Tibial nerve (tissue), 4 donors: Measurements from ENCODE around the gene CECR2. TPM values are rescaled to one million over a fixed set of nuclear protein-coding genes. Genes with fewer than 3 reads are reported as not detected.

Experiments used
- DNase-seq, 2 donors: peaks; one replicate each; pipeline ENCODE4 v3.0.0-alpha.2; 2019; ENCODE audit warnings: low spot score in 2 of 2
- H3K27ac ChIP-seq, 4 donors: fragments of 200-600 bp; sonication (generic) in 3 of 4; one replicate each; pipeline ENCODE4 v1.5.1; 2017 to 2019; ENCODE audit warnings: mild to moderate bottlenecking in 1 of 4
- H3K27me3 ChIP-seq, 2 donors: fragments of 200-600 bp; sonication (generic) in 1 of 2; one replicate each; pipeline versions ENCODE4 v1.5.1 to v1.6.0; 2017 to 2019
- H3K36me3 ChIP-seq, 3 donors: fragments of 200-600 bp; sonication (generic); one replicate each; pipeline ENCODE4 v1.5.1; 2018 to 2019
- H3K4me1 ChIP-seq, 4 donors: fragments of 200-600 bp; sonication (generic) in 3 of 4; one replicate each; pipeline ENCODE4 v1.5.1; 2017 to 2019
- H3K4me3 ChIP-seq, 4 donors: fragments of 200-600 bp; sonication (generic) in 3 of 4; one replicate each; pipeline ENCODE4 v1.5.1; 2017 to 2019; ENCODE audit warnings: mild to moderate bottlenecking in 1 of 4, moderate library complexity in 1 of 4
- H3K9me3 ChIP-seq, 4 donors: fragments of 200-600 bp; sonication (generic) in 3 of 4; one replicate each; pipeline ENCODE4 v1.5.1; 2017 to 2019
- EP300 ChIP-seq, 2 donors: sonication (generic); formaldehyde crosslinking; IDR thresholded peaks; one replicate each; pipeline ENCODE4 v1.6.1; 2017; ENCODE audit warnings: antibody characterized with exemption in 2 of 2, mild to moderate bottlenecking in 1 of 2
- POLR2A ChIP-seq, 2 donors: fragments of 450-650 bp; IDR thresholded peaks; one replicate each; pipeline ENCODE4 v1.6.1; 2017; ENCODE audit warnings: antibody characterized with exemption in 2 of 2, mild to moderate bottlenecking in 2 of 2, moderate library complexity in 2 of 2
- WGBS, 2 donors: methylation state at CpG; one replicate each; pipeline ENCODE4 v1.1.5; 2018; 5-methylcytosine and 5-hydroxymethylcytosine counted together
- total RNA-seq, 4 donors: library from RNA; depleted of rRNA; stranded (reverse); fragments of >200 nt; gene quantifications; one replicate each; pipeline ENCODE4 v1.1.0, GENCODE V29; 2016
- TF ChIP-seq, protein P1 (sequence below), 5 experiments: fragments of 200-600 bp in 3 of 5; fragments of 450-650 bp in 2 of 5; sonication (generic) in 3 of 5; IDR thresholded peaks; one replicate each; pipeline ENCODE4 v1.5.1; 2016 to 2019; ENCODE audit warnings: antibody characterized with exemption in 5 of 5, mild to moderate bottlenecking in 3 of 5, moderate library complexity in 2 of 5

The CECR2 gene
- total RNA-seq, 4 donors from 2014 or later: 2.4 to 5.1 (median 3.6) TPM

GRCh38 chr22:17334059-17334458, 35.2 kb upstream of the CECR2 start:
- no peak for TF ChIP-seq EP300 (IDR thresholded peaks at IDR 0.05)
- TF ChIP-seq, protein P1, sequence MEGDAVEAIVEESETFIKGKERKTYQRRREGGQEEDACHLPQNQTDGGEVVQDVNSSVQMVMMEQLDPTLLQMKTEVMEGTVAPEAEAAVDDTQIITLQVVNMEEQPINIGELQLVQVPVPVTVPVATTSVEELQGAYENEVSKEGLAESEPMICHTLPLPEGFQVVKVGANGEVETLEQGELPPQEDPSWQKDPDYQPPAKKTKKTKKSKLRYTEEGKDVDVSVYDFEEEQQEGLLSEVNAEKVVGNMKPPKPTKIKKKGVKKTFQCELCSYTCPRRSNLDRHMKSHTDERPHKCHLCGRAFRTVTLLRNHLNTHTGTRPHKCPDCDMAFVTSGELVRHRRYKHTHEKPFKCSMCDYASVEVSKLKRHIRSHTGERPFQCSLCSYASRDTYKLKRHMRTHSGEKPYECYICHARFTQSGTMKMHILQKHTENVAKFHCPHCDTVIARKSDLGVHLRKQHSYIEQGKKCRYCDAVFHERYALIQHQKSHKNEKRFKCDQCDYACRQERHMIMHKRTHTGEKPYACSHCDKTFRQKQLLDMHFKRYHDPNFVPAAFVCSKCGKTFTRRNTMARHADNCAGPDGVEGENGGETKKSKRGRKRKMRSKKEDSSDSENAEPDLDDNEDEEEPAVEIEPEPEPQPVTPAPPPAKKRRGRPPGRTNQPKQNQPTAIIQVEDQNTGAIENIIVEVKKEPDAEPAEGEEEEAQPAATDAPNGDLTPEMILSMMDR (IDR thresholded peaks at IDR 0.05): no peak
- no peak for TF ChIP-seq POLR2A (IDR thresholded peaks at IDR 0.05)
- H3K27ac ChIP-seq: no peak overlapping the region
- H3K9me3 ChIP-seq: no peaks in the 10 kb centered on the region
- no peaks in the 10 kb centered on the region for H3K36me3 ChIP-seq
- WGBS, 2 donors: 75 to 81% methylated on average over 6 of the region's 6 CpGs
- no peaks in the 10 kb centered on the region for H3K27me3 ChIP-seq
- DNase-seq: no peak
- no peaks in the 10 kb centered on the region for H3K4me1 ChIP-seq
- H3K4me3 ChIP-seq: no peak overlapping the region

GRCh38 chr22:17334983-17335382, 34.3 kb upstream of the CECR2 start:
- Histone ChIP-seq H3K4me3 (no peak overlapping the region), H3K27me3 (no peaks in the 10 kb centered on the region), H3K9me3 (no peaks in the 10 kb centered on the region), H3K27ac (no peak overlapping the region), H3K4me1 (no peaks in the 10 kb centered on the region), H3K36me3 (no peaks in the 10 kb centered on the region)
- TF ChIP-seq, protein P1 (IDR thresholded peaks at IDR 0.05): no peak
- TF ChIP-seq EP300 (IDR thresholded peaks at IDR 0.05) (no peak), POLR2A (IDR thresholded peaks at IDR 0.05) (no peak)
- DNase-seq: no peak
- 60 to 73% methylated on average over 6 of the region's 6 CpGs for WGBS, 2 donors

- no peaks in the 10 kb centered on the region for H3K4me1 ChIP-seq
- TF ChIP-seq, protein P1 (IDR thresholded peaks at IDR 0.05): no peak
- TF ChIP-seq EP300 (IDR thresholded peaks at IDR 0.05): no peak
- TF ChIP-seq POLR2A (IDR thresholded peaks at IDR 0.05): no peak
- no peak overlapping the region for H3K27ac ChIP-seq
- WGBS, 2 donors: 57 to 65% methylated on average over 5 of the region's 5 CpGs
- H3K27me3 ChIP-seq: no peaks in the 10 kb centered on the region
- no peaks in the 10 kb centered on the region for H3K36me3 ChIP-seq
- H3K9me3 ChIP-seq: no peaks in the 10 kb centered on the region
- no peak overlapping the region for H3K4me3 ChIP-seq
- no peak for DNase-seq
Measured at GRCh38 chr22:17336061-17336460, 33.2 kb upstream of the CECR2 start.

DNA sequence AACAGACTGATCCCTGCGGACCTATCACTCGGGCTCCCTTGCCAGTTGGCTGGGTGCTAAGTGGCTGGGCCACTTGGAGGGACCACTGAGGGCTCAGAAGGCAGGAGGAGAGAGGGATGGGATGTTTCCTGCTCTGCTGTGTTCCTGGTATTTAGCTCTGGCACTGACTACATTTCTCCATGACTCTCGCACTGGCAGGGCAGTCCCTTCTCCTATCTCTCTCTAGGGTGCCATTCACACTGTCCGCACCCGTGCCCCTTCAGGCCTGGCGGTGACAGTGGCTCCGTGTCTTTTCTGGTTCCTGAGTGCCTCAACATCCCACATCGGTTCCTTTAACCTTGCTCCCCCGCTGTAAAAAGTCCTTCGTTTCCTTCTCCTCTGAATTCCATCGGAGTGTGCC, 31.6 kb upstream of the CECR2 start:
- WGBS, 2 donors: 65 to 75% methylated on average over 11 of the region's 11 CpGs

GRCh38 chr22:17339095-17339693, 30.1 kb upstream of the CECR2 start:
- H3K36me3 ChIP-seq: no peaks in the 10 kb centered on the region
- DNase-seq: no peak
- H3K27ac ChIP-seq: no peak overlapping the region
- H3K4me1 ChIP-seq: no peaks in the 10 kb centered on the region
- no peak overlapping the region for H3K4me3 ChIP-seq
- 68 to 70% methylated on average over 8 of the region's 8 CpGs for WGBS, 2 donors
- no peaks in the 10 kb centered on the region for H3K9me3 ChIP-seq
- no peaks in the 10 kb centered on the region for H3K27me3 ChIP-seq
- TF ChIP-seq, protein P1 (IDR thresholded peaks at IDR 0.05): no peak
- no peak for TF ChIP-seq EP300 (IDR thresholded peaks at IDR 0.05)
- TF ChIP-seq POLR2A (IDR thresholded peaks at IDR 0.05): no peak

More for the DNA sequence above, 31.6 kb upstream of the CECR2 start:
- TF ChIP-seq EP300 (IDR thresholded peaks at IDR 0.05): no peak
- TF ChIP-seq, protein P1 (IDR thresholded peaks at IDR 0.05): no peak
- no peaks in the 10 kb centered on the region for H3K27me3 ChIP-seq
- no peaks in the 10 kb centered on the region for H3K4me1 ChIP-seq
- DNase-seq: no peak
- no peak overlapping the region for H3K27ac ChIP-seq
- no peak overlapping the region for H3K4me3 ChIP-seq
- H3K36me3 ChIP-seq: no peaks in the 10 kb centered on the region
- H3K9me3 ChIP-seq: no peaks in the 10 kb centered on the region
